ENCODE data around the gene LECT2.

LECT2 gene

GRCh38 chr5:135951807-135952206, 3.0 kb downstream of the LECT2 start:
- TF ChIP-seq CTCF (IDR thresholded peaks at IDR 0.05; ENCODE audit: low read depth, low read length) (no peak), MYC (IDR thresholded peaks at IDR 0.05; ENCODE audit: low read depth, low read length) (no peak), POLR2A (IDR thresholded peaks at IDR 0.05; ENCODE audit: extremely low read depth, insufficient read length) (no peak), MAX (IDR thresholded peaks at IDR 0.05; ENCODE audit: low read depth, low read length) (no peak)
- no peak for DNase-seq (ENCODE audit: low read depth)
- no peak overlapping the region for H3K4me3 ChIP-seq (ENCODE audit: low read depth, low read length)

- no peak for DNase-seq (ENCODE audit: low read depth)
- TF ChIP-seq POLR2A (IDR thresholded peaks at IDR 0.05; ENCODE audit: extremely low read depth, insufficient read length) (no peak), CTCF (IDR thresholded peaks at IDR 0.05; ENCODE audit: low read depth, low read length) (no peak), MAX (IDR thresholded peaks at IDR 0.05; ENCODE audit: low read depth, low read length) (no peak), MYC (IDR thresholded peaks at IDR 0.05; ENCODE audit: low read depth, low read length) (no peak)
- no peak overlapping the region for H3K4me3 ChIP-seq (ENCODE audit: low read depth, low read length)
Observed at GRCh38 chr5:135951257-135951656, 3.5 kb downstream of the LECT2 start.

- peak; percentile 14 for DNase-seq (ENCODE audit: low read depth)
- no peak overlapping the region for H3K4me3 ChIP-seq (ENCODE audit: low read depth, low read length)
- TF ChIP-seq MYC (IDR thresholded peaks at IDR 0.05; ENCODE audit: low read depth, low read length) (no peak), POLR2A (IDR thresholded peaks at IDR 0.05; ENCODE audit: extremely low read depth, insufficient read length) (no peak), CTCF (IDR thresholded peaks at IDR 0.05; ENCODE audit: low read depth, low read length) (no peak), MAX (IDR thresholded peaks at IDR 0.05; ENCODE audit: low read depth, low read length) (no peak)
Observed at GRCh38 chr5:135950611-135951010, 4.2 kb downstream of the LECT2 start.

- DNase-seq (ENCODE audit: low read depth) = peak; percentile 76
- TF ChIP-seq POLR2A (IDR thresholded peaks at IDR 0.05; ENCODE audit: extremely low read depth, insufficient read length) (no peak), CTCF (IDR thresholded peaks at IDR 0.05; ENCODE audit: low read depth, low read length) (peak; percentile 55), MAX (IDR thresholded peaks at IDR 0.05; ENCODE audit: low read depth, low read length) (no peak), MYC (IDR thresholded peaks at IDR 0.05; ENCODE audit: low read depth, low read length) (no peak)
- H3K4me3 ChIP-seq (ENCODE audit: low read depth, low read length) = no peak overlapping the region
Observed at GRCh38 chr5:135944967-135945560, 9.7 kb downstream of the LECT2 start.

- no peak overlapping the region for H3K4me3 ChIP-seq (ENCODE audit: low read depth, low read length)
- DNase-seq (ENCODE audit: low read depth) = no peak
- TF ChIP-seq POLR2A (IDR thresholded peaks at IDR 0.05; ENCODE audit: extremely low read depth, insufficient read length) = no peak
- TF ChIP-seq CTCF (IDR thresholded peaks at IDR 0.05; ENCODE audit: low read depth, low read length) = no peak
- no peak for TF ChIP-seq MYC (IDR thresholded peaks at IDR 0.05; ENCODE audit: low read depth, low read length)
- TF ChIP-seq MAX (IDR thresholded peaks at IDR 0.05; ENCODE audit: low read depth, low read length) = no peak
Observed at GRCh38 chr5:135944564-135944963, 10.2 kb downstream of the LECT2 start.
